ENCODE measurements around the gene TNC.

TNC gene

DNA sequence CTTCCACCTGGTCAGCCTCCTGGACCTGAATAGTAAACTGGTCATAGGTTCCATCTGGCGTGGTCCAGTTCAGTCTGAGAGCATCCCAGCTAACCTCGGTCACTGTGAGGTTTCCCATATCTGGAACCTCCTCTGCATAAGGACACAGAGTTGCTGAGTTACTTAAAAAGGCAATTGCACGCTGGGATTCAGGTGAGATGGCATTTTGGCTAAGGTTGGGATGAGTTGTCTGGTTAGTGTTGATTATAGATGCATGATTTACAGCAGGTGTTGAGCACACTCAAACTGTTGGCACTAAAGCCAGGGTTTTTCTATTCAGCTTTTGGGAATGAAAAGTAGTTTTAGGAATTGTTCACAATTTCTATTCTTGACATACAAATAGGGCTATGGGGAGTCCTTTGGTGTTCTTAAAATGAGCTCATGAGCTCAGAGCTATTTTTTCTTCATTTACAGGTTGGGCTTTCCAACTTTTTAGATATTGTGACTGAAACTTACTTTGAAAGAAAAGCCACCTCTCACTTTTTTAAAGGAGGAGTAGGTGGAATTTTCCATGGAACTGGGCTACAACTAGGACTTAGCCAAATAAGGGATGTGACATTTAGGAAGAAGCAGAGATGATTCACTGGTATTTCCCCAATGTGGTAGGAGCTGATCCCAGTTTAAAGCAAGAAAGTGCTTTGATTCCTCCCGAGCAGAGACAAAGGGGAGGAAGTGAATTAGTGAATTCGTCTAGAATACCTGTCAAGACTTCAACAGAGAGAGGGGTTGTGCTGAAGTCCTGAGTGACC is 54.7 kb downstream of the TNC start:
- intact Hi-C loops (cut with DNase I) = no loop called here

DNA sequence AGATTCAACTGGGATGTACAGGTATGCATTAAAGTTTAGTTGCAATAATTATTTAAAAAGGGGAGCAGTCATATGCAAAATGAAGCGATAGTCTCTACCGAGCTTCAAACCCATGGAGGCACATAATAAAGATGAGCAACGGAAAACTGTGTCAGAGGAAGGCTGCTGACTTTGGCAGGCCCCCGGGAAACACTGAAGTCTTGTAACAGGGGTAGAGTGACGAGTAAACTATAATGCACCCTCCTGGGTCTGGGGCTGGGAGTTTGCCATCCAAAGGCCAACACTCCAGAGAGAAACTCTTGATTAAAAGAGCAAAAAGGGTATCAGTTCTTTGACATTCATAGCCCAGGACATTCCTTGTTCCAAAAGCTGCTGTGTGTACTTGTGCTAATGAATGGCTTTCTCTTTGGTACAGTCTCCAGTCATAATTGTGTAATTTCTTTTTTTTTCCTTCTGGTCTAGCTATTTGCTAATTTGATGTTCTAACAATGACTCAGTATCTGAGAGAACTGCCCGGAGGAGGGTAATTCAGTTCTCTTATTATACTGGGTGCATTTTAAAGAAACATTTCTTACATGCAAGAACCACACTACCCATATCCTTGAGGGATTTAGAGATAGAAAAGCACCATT is 59.2 kb downstream of the TNC start:
- DNase-seq = no peak

More for the DNA sequence above, 54.7 kb downstream of the TNC start:
- DNase-seq = no peak

DNA sequence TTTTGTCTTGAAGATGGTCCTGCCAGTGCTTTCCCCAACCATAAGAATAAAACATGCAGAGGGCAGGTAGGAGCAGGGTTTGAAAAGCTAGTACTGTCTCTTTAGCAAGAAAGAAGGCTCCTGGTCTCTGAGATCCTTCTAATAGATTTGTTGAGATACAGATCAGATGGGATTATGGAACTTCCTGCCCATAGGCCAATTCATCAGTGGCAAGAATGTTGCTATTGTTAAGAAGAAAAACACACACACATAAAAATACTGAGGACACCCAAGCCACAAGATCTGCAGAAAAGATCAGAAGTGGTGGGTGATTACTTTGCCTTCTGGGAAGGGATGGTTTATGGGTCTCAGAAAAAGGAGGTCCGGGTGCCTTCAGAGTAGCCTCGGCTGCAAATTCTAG is 59.8 kb downstream of the TNC start:
- intact Hi-C loops (cut with DNase I) = no loop called here
- no peak for DNase-seq

More for the DNA sequence above, 59.2 kb downstream of the TNC start:
- intact Hi-C loops (cut with DNase I) = no loop called here

DNA sequence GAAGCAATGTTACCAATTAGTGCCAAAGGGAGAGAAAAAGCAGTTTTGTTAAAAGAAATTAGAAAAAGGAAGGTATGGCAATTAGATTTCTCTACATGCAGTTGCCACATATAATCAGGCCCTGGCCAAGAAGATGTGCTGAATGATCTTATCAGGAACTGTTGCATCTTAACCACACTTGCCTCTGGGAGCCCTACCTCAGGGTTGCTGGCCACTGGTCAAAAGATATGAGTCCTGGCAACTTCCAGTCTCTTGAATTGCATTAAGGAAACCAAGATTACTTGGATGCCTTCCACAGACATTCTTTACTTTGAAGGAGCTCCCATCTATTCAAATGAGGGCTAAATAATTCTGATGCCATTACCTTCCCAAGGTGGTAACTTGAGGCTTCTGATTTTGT is 60.4 kb downstream of the TNC start:
- no peak for DNase-seq
- intact Hi-C loops (cut with DNase I) = no loop called here

DNA sequence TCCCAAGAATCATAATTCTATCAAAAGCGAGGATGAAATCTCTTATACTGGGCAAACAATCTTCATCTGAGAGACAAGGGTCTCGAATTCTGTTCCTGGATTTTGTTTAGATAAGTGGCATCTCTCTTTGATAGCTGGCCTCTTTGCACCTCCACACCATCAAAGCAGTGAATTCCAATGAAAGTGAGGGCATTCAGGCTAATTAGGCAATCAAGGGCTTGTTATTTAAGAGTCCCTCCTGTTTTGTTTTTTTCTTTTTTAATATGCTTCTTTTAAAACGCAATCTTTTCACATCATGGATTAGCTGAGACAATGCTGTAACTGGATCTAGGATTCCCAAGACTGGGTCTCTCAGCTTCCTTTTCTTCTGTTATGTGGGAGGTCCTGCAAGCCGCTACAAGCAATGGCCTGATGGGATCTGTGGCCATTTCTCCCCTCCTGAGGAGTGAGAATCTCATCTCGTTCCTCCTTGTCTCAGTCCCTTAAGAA is 67.9 kb downstream of the TNC start:
- no peak for DNase-seq
- intact Hi-C loops (cut with DNase I) = no loop called here

DNA sequence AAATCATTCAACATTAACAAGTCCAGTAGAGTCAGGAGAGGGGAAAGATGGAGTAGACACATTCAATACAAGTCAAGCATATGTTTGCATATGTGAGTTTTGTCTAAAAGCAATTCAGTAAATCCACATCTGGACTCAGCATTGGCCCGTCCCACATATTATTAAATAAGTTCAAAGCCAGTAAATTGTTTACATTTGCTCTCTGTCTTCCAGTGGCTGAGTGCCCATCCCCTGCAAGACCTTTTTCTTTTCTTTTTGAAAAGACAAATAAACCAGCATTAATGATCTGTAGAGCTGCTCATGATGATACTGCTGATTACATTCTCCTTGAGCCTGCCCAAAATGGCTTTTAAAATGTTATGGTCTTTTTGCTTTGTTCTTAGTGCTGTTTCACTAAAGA is 71.1 kb downstream of the TNC start:
- no peak for DNase-seq
- intact Hi-C loops (cut with DNase I) = no loop called here

DNA sequence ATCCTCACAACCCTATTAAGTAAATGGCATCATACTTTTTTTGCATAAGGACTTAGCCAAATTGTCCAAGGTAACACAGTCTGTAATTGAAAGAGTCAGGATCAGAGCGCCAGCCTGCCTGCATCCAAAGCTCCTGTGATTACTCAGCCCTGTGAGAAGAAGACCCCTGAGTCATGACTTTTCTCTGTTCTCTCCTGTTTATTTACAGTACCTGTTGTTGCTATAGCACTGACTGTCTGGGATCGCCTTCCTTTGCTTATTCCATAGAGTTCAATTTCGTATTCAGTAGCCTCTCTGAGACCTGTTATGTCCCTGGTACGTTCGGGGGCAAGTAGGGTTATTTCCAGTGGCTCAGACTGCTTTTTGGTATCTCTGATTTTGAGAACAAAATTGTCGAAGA is 71.8 kb downstream of the TNC start:
- no peak for DNase-seq
- intact Hi-C loops (cut with DNase I) = no loop called here

DNA sequence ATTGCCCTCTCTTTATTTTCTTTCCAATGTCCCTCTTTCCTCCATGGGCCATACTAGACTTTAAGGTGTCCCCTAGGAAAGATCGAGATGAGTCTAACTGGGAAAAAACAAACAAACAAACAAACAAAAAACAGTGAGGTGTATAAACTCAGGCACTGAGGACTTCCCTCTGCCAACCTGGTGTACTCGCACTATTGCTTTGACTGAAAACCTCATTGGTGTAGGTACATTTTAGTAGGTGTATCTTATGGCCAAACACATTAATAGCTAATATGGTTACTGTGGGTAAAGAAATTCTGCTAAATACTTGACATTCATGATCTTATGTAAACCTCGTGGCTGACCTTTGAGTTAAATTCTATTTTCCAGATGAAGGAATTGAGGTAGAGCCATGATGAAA is 74.3 kb downstream of the TNC start:
- intact Hi-C loops (cut with DNase I) = no loop called here
- DNase-seq = no peak

DNA sequence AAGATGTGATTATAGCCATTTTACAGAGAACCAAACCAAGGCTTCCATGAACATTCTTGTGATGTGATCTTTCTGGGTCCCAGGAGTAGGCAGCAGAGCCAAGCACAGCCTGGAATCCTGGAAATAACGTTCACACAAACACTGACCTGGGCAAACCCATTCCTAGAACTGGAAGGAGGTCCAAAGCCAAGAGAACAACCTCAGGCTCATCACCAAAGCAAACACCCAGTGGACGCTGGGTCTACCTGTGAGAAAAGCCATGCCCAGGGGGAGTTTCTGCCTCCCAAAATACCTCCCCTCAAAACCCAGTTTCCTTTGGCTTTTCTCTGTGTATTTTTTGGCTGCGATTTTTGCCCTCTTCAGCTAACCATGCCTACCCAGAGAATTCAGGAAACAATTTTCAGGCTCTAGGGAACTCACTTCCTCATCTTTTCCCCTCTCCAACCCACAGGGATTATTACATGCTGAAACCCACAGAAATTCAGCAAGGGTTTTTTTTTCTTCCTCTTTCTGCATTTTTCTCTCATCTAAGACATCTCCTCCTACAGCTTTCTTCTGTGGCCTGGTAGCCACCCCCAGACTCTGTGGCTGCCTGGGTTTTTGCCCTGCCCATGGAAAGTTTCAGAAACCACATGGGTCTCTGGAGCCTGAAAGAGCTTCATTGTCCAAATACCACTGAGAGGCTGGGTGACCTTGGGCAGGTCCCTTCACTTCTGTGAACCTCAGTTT is 75.0 kb downstream of the TNC start:
- DNase-seq = no peak

DNA sequence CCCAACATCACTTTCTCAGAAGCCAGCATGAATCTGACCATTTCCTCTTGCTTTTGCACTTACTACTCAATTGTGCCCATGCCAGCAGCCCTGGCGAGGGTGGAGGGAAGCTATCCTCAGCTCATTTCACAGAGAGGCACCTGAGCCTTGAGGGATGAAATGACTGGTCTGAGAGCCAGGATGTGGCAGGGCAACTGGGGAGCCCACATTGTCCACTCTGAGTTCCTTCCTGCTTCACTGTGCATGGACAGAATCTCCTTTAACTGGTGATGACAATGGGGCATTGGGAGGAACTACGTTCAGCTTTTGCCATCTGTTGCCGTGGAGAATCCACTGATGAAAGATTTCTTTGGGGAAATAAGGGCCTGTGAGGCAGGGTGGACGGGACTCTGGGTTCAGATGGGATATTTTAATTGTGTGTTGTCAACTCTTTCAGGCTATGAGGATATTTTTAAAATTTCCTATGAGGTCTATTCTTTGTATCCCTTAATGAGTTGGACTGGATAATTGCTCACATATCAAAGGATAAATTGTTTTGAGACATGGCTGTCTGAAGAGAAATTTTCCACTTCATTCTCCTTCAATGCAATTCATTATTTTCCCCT is 78.3 kb downstream of the TNC start:
- intact Hi-C loops (cut with DNase I) = loop anchor here (10.0 kb wide), 1 partner anchor 55 kb away; no protein-coding TSS in a partner anchor
- DNase-seq = no peak

More for the DNA sequence above, 75.0 kb downstream of the TNC start:
- intact Hi-C loops (cut with DNase I) = no loop called here

DNA sequence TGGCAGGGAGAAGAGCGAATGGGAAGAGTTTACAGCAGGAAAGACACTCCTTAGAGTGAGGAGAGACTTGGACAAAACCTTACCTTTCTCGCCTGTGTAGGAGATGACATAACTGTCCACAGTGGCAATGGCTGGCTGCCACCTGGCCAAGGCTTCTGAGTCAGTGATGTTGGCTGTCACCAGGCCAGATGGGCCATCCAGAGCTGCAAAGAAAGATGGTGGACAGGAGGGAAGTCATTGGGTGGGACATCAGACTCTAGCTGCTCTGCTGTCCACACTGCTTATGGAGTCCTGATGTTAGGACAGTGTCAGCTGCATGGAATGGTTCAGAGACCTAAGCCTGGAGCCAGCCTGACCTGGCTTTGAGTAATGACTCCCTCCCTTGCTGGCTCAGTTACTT is 79.8 kb downstream of the TNC start:
- intact Hi-C loops (cut with DNase I) = loop anchor here (10.0 kb wide), 1 partner anchor 57 kb away; no protein-coding TSS in a partner anchor

DNA sequence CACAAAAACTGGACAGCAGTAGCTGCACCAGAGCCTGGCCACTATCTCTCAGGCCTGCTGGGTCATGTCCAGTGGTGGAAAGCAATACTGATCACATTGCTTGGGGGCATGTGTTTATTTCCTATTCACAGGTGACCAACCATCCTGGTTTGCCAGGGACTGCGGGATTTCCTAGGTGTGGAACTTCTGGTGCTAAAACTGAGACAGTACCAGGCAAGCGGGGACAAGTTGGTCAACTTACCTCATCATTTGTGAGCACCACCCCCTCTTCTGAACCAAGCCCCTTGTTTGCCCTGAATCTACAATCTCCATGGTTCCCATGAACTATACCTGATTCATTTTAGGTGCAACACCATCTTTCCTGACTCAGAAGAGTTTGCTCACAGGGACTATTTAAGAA is 81.3 kb downstream of the TNC start:
- DNase-seq = no peak
- intact Hi-C loops (cut with DNase I) = loop anchor here (10.0 kb wide), 1 partner anchor 58 kb away; no protein-coding TSS in a partner anchor

More for the DNA sequence above, 79.8 kb downstream of the TNC start:
- DNase-seq = no peak

DNA sequence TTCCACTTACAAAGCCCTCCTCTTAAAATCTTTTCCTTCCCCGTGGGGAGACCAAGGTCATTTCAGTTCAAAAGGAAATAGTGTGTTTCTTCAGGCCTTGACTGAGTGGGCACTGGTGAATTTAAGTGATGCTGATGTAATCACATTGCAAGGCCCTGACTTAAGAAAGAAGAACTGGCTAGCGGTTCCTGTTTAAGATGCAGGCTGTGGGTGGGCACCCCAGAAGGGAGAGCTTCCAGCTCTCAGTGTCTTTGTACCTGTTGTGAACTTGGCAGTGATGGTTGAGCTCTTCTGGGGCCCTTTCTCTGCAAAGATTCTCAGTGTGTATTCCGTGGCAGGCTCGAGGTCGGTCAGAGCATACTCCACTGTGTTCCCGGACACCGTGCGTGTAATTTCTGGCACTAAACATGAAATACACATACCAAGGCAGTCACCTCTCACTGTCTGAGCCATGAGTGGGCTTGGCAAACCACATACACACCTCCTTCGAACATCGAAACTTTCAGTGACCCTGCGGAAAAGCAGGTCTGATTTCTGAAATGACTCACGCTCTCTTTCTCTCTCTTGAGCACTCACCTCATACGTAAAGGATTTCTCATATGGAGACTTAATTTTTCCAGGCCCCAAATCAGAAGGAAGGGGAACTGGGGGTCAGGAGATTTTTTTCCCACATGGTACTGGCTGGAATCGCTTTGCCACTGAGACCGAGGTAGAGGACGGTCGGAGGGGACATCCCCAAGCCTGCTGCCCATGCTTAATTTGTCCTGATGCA is 81.9 kb downstream of the TNC start:
- intact Hi-C loops (cut with DNase I) = loop anchor here (10.0 kb wide), 1 partner anchor 59 kb away; no protein-coding TSS in a partner anchor
- DNase-seq = no peak

DNA sequence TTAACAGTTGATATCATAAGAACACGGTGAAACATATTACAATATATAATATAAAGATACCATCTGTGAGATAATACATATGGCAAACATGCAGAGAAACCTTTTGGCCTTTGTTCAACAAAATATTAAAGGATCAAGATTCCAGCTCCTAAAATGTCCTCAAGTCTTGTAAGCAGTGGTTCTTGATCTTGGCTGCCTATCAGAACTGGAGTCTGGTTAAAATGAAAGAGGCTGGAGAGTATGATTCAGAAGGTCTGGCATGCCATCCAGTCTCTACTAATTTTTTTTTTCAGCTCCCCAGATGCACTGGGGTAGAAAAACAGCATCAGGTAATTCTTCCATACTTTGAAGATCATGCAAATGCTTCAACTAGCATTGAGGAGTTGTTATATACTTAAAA is 83.2 kb downstream of the TNC start:
- no peak for DNase-seq
- intact Hi-C loops (cut with DNase I) = loop anchor here (10.0 kb wide), 1 partner anchor 60 kb away; no protein-coding TSS in a partner anchor

DNA sequence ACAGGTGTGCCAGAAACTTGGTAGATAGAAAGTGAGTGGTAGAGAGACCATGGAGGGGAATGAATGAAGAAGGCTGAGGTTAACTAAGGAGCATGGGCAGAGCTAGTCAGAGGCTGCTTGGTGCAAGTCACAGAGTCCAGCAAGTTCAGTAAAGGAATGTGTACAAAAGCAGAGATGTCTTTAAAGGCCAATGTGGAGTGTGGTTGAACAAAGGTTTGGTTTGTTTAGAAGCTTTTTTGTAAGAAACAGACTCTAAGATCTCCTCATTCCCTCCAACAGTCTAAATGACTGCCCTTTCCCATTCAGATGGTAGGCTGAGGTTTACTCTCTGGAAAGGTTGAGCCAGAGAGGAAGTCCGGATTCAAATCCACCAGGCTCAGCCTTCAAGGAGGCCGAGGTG is 84.2 kb downstream of the TNC start:
- intact Hi-C loops (cut with DNase I) = loop anchor here (10.0 kb wide), 1 partner anchor 61 kb away; no protein-coding TSS in a partner anchor
- no peak for DNase-seq

DNA sequence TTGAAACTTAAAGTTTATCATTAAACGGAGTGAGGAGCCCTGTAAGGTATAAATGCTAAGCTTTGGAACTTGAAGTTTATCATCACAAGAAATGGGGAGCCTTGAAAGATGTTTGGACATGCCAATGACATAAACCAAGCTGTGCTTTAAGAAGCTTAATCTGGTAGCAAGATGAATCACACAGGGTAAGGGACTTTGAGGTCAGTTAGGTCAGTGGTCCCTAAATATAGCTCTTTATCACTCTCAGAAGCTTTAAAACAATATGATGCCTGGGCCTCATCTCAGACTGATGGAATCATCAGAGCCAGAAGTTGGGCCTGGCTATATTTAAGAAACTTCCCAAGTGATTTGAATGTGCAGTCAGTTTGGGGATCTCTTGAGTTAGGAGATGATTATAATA is 85.7 kb downstream of the TNC start:
- intact Hi-C loops (cut with DNase I) = loop anchor here (10.0 kb wide), 1 partner anchor 63 kb away; no protein-coding TSS in a partner anchor
- no peak for DNase-seq

DNA sequence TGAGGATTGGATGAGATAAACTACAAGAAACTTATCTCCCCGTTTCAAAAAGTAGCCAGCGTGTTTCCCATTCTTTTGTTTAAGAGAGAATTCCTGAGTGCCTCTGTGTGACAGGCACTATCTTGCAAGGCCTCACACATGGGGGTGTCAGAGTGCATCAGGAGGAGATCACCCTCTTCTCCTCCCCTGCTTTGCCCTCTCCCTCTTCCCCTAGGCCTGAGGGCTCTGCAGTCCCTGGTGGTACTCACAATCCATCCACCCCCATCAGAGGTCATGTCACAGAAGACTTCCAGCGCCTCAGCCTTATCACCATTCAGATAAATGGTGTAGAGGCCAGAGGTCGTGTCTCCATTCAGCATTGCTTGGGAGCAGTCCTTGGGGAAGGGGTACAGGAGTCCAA is 88.0 kb downstream of the TNC start:
- intact Hi-C loops (cut with DNase I) = loop anchor here (10.0 kb wide), 1 partner anchor 65 kb away; no protein-coding TSS in a partner anchor
- DNase-seq = no peak

DNA sequence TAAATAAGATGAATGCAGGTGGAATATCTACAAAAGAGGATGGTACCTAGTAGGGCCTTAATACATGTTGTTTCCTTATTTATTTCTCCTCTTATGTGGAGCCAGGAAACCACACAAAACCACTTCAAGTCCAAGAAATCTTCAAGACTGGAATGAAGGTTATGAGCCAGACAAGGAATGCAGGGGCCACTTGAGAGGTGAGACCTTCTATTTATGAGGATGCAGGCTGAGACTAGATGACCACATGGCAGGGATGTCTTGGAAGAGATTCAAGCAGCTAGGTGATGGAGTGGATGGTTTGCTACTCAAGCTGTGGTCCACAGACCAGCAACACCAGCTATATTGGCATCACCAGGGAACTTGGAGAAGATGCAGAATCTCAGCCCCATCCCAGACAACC is 92.2 kb downstream of the TNC start:
- DNase-seq = no peak
- intact Hi-C loops (cut with DNase I) = no loop called here

DNA sequence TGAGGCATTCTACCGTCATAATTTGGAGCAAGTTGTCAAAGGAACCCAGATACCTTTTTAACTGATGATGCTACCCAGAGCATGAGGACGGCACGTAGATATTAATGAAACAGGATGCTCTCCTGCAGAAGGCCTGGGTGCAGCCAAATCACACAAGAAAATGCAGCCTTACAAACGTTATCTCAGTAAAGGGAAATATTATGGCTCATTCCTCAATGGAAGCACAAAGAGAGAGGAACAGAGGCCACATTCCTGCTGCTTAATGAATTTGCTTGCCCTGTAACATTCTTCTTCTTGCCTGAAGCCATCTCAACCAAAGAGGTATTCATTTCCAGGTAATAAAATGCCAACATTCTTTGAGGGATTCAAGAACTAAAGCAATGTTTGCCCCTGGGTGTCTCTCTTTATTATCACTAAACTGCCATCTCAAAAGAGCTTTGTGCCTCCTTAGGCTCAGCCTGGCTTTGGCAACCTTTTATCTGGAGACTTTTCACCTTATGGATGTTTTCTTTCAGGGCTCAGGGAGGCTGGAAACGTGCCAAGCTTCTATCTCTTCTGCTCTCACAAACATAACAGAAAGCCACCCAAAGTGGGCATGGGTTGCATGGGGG is 92.9 kb downstream of the TNC start:
- intact Hi-C loops (cut with DNase I) = no loop called here
- DNase-seq = no peak
